ENCODE data around the gene FIGLA. TPM values are rescaled to one million over a fixed set of nuclear protein-coding genes. Genes with fewer than 3 reads are reported as not detected.

Gene FIGLA
- total and polyA plus RNA-seq, 2 of the 8 experiments (the other 6 are each of a cell fraction or from before 2014, with no cell fraction given), result not detected

GRCh38 chr2:70785137-70785911 is 5.1 kb downstream of the FIGLA start:
- POLR2A ChIA-PET (ENCODE audit: partially characterized antibody), result interaction anchor here (0.9 to 1.3 kb wide), 2 partner anchors 17 to 57 kb away, joined by 3 to 5 read pairs; partner anchors contain the start of gene ADD2
- Histone ChIP-seq H4K91ac (replicated peaks; ENCODE audit: insufficient read length, low read length) (no peak overlapping the region), H2BK15ac (ENCODE audit: low read length) (no peak overlapping the region), H3K4me2 (ENCODE audit: insufficient read depth in 1 of 2, low read depth in 2 of 2, low read length in 2 of 2) (no peak overlapping the region), H3K27me3 (replicated peaks in 1 of 4; ENCODE audit: control insufficient read depth in 3 of 4, extremely low read depth in 1 of 4, insufficient read depth in 3 of 4, low read length in 3 of 4) (peaks cover 17 to 30% (median 22%) of the 10 kb centered on the region in 4 experiments), H3K79me2 (ENCODE audit: control insufficient read depth in 1 of 2, insufficient read depth in 2 of 2, low read length in 2 of 2) (no peaks in the 10 kb centered on the region), H3K9ac (replicated peaks in 1 of 4; ENCODE audit: extremely low read depth in 1 of 4, low read depth in 3 of 4, low read length in 3 of 4) (no peak overlapping the region), H3K4ac (replicated peaks; ENCODE audit: insufficient read length, low read depth, low read length) (no peak overlapping the region), H3K23me2 (ENCODE audit: low read depth, low read length) (no peaks in the 10 kb centered on the region; the same call in 1 of the 2 replicates), H3K36me3 (ENCODE audit: control insufficient read depth in 2 of 4, insufficient read depth in 4 of 4, low read length in 3 of 4) (no peaks in the 10 kb centered on the region), H2AK5ac (ENCODE audit: low read depth, low read length) (no peak overlapping the region), H4K20me1 (replicated peaks in 1 of 2; ENCODE audit: control insufficient read depth in 1 of 2, insufficient read depth in 2 of 2, low read length in 2 of 2) (no peaks in the 10 kb centered on the region), H3K56ac (replicated peaks; ENCODE audit: insufficient read length, low read depth, low read length) (no peak overlapping the region), H3K27ac (ENCODE audit: low read depth, low read length) (no peak overlapping the region), H3K79me1 (ENCODE audit: low read depth, low read length) (no peaks in the 10 kb centered on the region), H3K23ac (ENCODE audit: insufficient read length) (no peak overlapping the region), H3K18ac (ENCODE audit: extremely low read depth, low read length) (no peak overlapping the region), H3K9me3 (ENCODE audit: insufficient read depth in 2 of 2, low read depth in 1 of 2, low read length in 1 of 2) (no peaks in the 10 kb centered on the region), H3K14ac (ENCODE audit: insufficient read length) (no peak overlapping the region), H3K4me1 (replicated peaks in 1 of 4; ENCODE audit: control insufficient read depth in 3 of 4, insufficient read depth in 4 of 4, low read length in 3 of 4) (peaks cover 0 to 3% (median 0%) of the 10 kb centered on the region in 4 experiments; a peak in 1 of 7 replicates), H2BK5ac (ENCODE audit: low read depth, low read length) (no peak overlapping the region), H3K4me3 (ENCODE audit: extremely low read depth in 1 of 4, insufficient read depth in 2 of 4, low read depth in 3 of 4, low read length in 4 of 4) (no peak overlapping the region), H2BK12ac (ENCODE audit: low read depth, low read length) (no peak overlapping the region), H2BK20ac (ENCODE audit: low read length) (no peak overlapping the region), H2AFZ (ENCODE audit: low read length) (no peak overlapping the region), H2BK120ac (replicated peaks; ENCODE audit: low read depth, low read length) (no peak overlapping the region), H4K8ac (ENCODE audit: extremely low read depth, insufficient read depth, low read length) (no peak overlapping the region), H4K5ac (ENCODE audit: insufficient read length, low read depth, low read length) (no peak overlapping the region)
- FAIRE-seq (peak; percentile 81), DNase-seq (ENCODE audit: low read depth in 1 of 2, low spot score in 2 of 2) (no peak)
- CTCF ChIA-PET (ENCODE audit: partially characterized antibody), result interaction anchor here (0.6 to 8.6 kb wide), 39 partner anchors 10 to 448 kb away, joined by 3 to 117 read pairs (median 5); partner anchors contain the start of gene ADD2
- WGBS, 2 experiments (ENCODE audit: extremely low coverage in 1 of 2, insufficient coverage in 1 of 2, insufficient read length in 1 of 2, insufficient replicate concordance in 2 of 2, low coverage in 1 of 2, low lambda C conversion rate in 2 of 2, missing lambda C conversion rate in 1 of 2), result 52% methylated on average over 7 of the region's 7 CpGs; no CpG with 5 or more reads in 1 of the 2 experiments
- TF ChIP-seq, protein P1, sequence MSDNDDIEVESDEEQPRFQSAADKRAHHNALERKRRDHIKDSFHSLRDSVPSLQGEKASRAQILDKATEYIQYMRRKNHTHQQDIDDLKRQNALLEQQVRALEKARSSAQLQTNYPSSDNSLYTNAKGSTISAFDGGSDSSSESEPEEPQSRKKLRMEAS (IDR thresholded peaks at IDR 0.05), result peak; percentile 69
- TF ChIP-seq BACH1 (IDR thresholded peaks at IDR 0.05; ENCODE audit: low read length), result no peak
- TF ChIP-seq SIN3A (conservative IDR thresholded peaks at IDR 0.05 in 1 of 2, IDR thresholded peaks at IDR 0.05 in 1 of 2; ENCODE audit: low read depth in 1 of 2, low read length in 2 of 2), result peak; percentile 93 to 96
- no peak for TF ChIP-seq GABPA (IDR thresholded peaks at IDR 0.05; ENCODE audit: borderline replicate concordance, insufficient read depth, low read length)
- no peak for TF ChIP-seq EGR1 (IDR thresholded peaks at IDR 0.05; ENCODE audit: borderline replicate concordance, low read depth, low read length)
- TF ChIP-seq JUND (IDR thresholded peaks at IDR 0.05; ENCODE audit: low read length), result no peak
- no peak for TF ChIP-seq CEBPB (IDR thresholded peaks at IDR 0.05; ENCODE audit: low read depth, low read length)
- TF ChIP-seq RAD21 (IDR thresholded peaks at IDR 0.05 in 1 of 2, conservative IDR thresholded peaks at IDR 0.05 in 1 of 2; ENCODE audit: low read depth in 2 of 2, low read length in 2 of 2), result peak; percentile 89 to 93
